IMR-90 (cell line): ENCODE data around the gene PTPN7. TPM values are rescaled to one million over a fixed set of nuclear protein-coding genes. Genes with fewer than 3 reads are reported as not detected.
A peak's percentile ranks its signal among the peaks of the same experiment; 100 is the strongest.

Source experiments
- ATAC-seq: fragments of 200-7000 bp; cut with Tn5 transposase; 2 replicates; pipeline ENCODE4 v1.9.1; 2020; ENCODE audit warnings: low read depth, mild to moderate bottlenecking, moderate library complexity
- BruUV-seq: library from RNA; stranded (reverse); fragments of 400-500 nt; replicated peaks from 2 replicates; lab custom pipeline; 2021; lab: Mats Ljungman, UMichigan
- CTCF ChIA-PET: fragments of 300-600 bp; formaldehyde crosslinking; extraction: SDS; loops from one replicate; lab custom pipeline; 2021; ENCODE audit warnings: antibody characterized with exemption; lab: Yijun Ruan, JAX
- POLR2A ChIA-PET: fragments of 300-600 bp; sonication (Branson Sonifier 250); formaldehyde crosslinking; loops from one replicate; lab custom pipeline; 2022; ENCODE audit warnings: antibody characterized with exemption; ENCODE audit not compliant: unreplicated experiment; lab: Charles Lee
- DNase-seq: peaks from one replicate; pipeline ENCODE4 v3.0.0; 2013
- H2AFZ ChIP-seq: replicated peaks from 2 replicates; pipeline ENCODE3; 2013; ENCODE audit warnings: low read length, mild to moderate bottlenecking; ENCODE audit not compliant: poor library complexity
- H2AK5ac ChIP-seq: 2 replicates; pipeline ENCODE4 v1.6.1; 2013; ENCODE audit warnings: low read depth, low read length, inconsistent platforms
- H2AK9ac ChIP-seq: replicated peaks from 2 replicates; pipeline ENCODE3; 2013; ENCODE audit warnings: mild to moderate bottlenecking, low read depth, low read length, moderate library complexity; ENCODE audit not compliant: poor library complexity
- H2BK120ac ChIP-seq: 2 replicates; pipeline ENCODE4 v1.6.1; 2013; ENCODE audit warnings: low read depth, low read length, inconsistent platforms
- H2BK15ac ChIP-seq: 3 replicates; pipeline ENCODE4 v1.6.1; 2013; ENCODE audit warnings: low read depth, low read length, inconsistent platforms
- H2BK20ac ChIP-seq: 2 replicates; pipeline ENCODE4 v1.6.1; 2013; ENCODE audit warnings: low read depth, mild to moderate bottlenecking, inconsistent platforms, low read length, moderate library complexity
- H2BK5ac ChIP-seq: 2 replicates; pipeline ENCODE4 v1.6.1; 2013; ENCODE audit warnings: mild to moderate bottlenecking, low read depth, low read length, inconsistent platforms; ENCODE audit not compliant: poor library complexity, severe bottlenecking
- H3K14ac ChIP-seq: replicated peaks from 2 replicates; pipeline ENCODE4 v1.6.1; 2013; ENCODE audit warnings: low read depth, low read length, inconsistent platforms
- H3K18ac ChIP-seq: 2 replicates; pipeline ENCODE4 v1.6.1; 2013; ENCODE audit warnings: low read depth, low read length, control low read depth
- H3K23ac ChIP-seq: 2 replicates; pipeline ENCODE4 v1.6.1; 2013; ENCODE audit warnings: low read depth, low read length, inconsistent platforms
- H3K27ac ChIP-seq: 2 replicates; pipeline ENCODE4 v1.5.1; 2013; ENCODE audit warnings: mild to moderate bottlenecking, control low read depth, low read length; ENCODE audit not compliant: insufficient read depth
- H3K27me3 ChIP-seq: 2 replicates; pipeline ENCODE4 v1.6.1; 2013; ENCODE audit warnings: low read length; ENCODE audit not compliant: control insufficient read depth, insufficient read depth
- H3K36me3 ChIP-seq: 2 replicates; pipeline ENCODE4 v1.6.1; 2013; ENCODE audit warnings: low read length, mixed read lengths; ENCODE audit not compliant: control insufficient read depth, insufficient read depth
- H3K4ac ChIP-seq: 2 replicates; pipeline ENCODE4 v1.6.1; 2013; ENCODE audit warnings: low read depth, low read length, inconsistent platforms
- H3K4me1 ChIP-seq: 2 replicates; pipeline ENCODE4 v1.6.1; 2013; ENCODE audit warnings: low read length, mixed read lengths; ENCODE audit not compliant: control insufficient read depth, insufficient read depth
- H3K4me2 ChIP-seq: 2 replicates; pipeline ENCODE4 v1.6.1; 2013; ENCODE audit warnings: low read depth, mild to moderate bottlenecking, control low read depth, low read length, moderate library complexity
- H3K4me3 ChIP-seq: 2 replicates; pipeline ENCODE4 v1.5.1; 2013; ENCODE audit warnings: low read depth, mild to moderate bottlenecking, control low read depth, low read length, moderate library complexity; ENCODE audit not compliant: insufficient read depth
- H3K56ac ChIP-seq: 2 replicates; pipeline ENCODE4 v1.6.1; 2013; ENCODE audit warnings: low read length, inconsistent platforms; ENCODE audit not compliant: insufficient read depth; ENCODE audit errors: extremely low read depth
- H3K79me1 ChIP-seq, 2 experiments: 2 replicates each; pipeline ENCODE4 v1.6.1; 2013; ENCODE audit warnings: low read length in 2 of 2, inconsistent platforms in 1 of 2, low read depth in 1 of 2
- H3K9ac ChIP-seq: 2 replicates; pipeline ENCODE4 v1.6.1; 2013; ENCODE audit warnings: low read depth, low read length, control low read depth
- H3K9me1 ChIP-seq: 2 replicates; pipeline ENCODE4 v1.6.1; 2013; ENCODE audit warnings: low read length, inconsistent platforms; ENCODE audit not compliant: insufficient read depth
- H3K9me3 ChIP-seq: 2 replicates; pipeline ENCODE4 v1.6.1; 2013; ENCODE audit warnings: low read length; ENCODE audit not compliant: control insufficient read depth, insufficient read depth
- H4K20me1 ChIP-seq: 2 replicates; pipeline ENCODE4 v1.6.1; 2013; ENCODE audit warnings: low read length, inconsistent platforms; ENCODE audit not compliant: insufficient read depth
- H4K5ac ChIP-seq: 2 replicates; pipeline ENCODE4 v1.6.1; 2013; ENCODE audit warnings: mild to moderate bottlenecking, low read depth, low read length, control low read depth
- H4K8ac ChIP-seq, 2 experiments: 2 replicates each; pipeline ENCODE4 v1.6.1; 2013; ENCODE audit warnings: low read depth in 2 of 2, low read length in 2 of 2, control low read depth in 1 of 2, inconsistent platforms in 1 of 2
- H4K91ac ChIP-seq: 2 replicates; pipeline ENCODE4 v1.6.1; 2013; ENCODE audit warnings: low read depth, low read length, inconsistent platforms; ENCODE audit not compliant: insufficient read depth
- CEBPB ChIP-seq: IDR thresholded peaks from 2 replicates; pipeline ENCODE4 v1.6.1; 2012; ENCODE audit warnings: low read depth, low read length, improper control_type of control experiment
- CTCF ChIP-seq: conservative IDR thresholded peaks from 2 replicates; pipeline ENCODE4 v1.5.1; 2012; ENCODE audit warnings: mild to moderate bottlenecking, low read depth, low read length, improper control_type of control experiment
- RAD21 ChIP-seq: IDR thresholded peaks from 2 replicates; pipeline ENCODE4 v1.6.1; 2012; ENCODE audit warnings: low read length, improper control_type of control experiment
- SMC3 ChIP-seq: fragments of 150-350 bp; IDR thresholded peaks from 2 replicates; pipeline ENCODE4 v1.6.1; 2016; ENCODE audit warnings: low read depth, mild to moderate bottlenecking, antibody characterized with exemption, low read length, moderate library complexity
- WGBS, 2 experiments: methylation state at CpG; one replicate each; pipeline versions ENCODE4 v1.1.5 to v1.1.7; 2013; ENCODE audit warnings: missing lambda C conversion rate in 2 of 2; ENCODE audit not compliant: insufficient read length in 1 of 2; ENCODE audit errors: extremely low coverage in 2 of 2; 5-methylcytosine and 5-hydroxymethylcytosine counted together
- dilution Hi-C: fragments of 300-500 bp; cut with HindIII; formaldehyde crosslinking; loops from one replicate; pipeline ENCODE4 v1.14.3; 2018; ENCODE audit warnings: low sequenced_read_pairs; ENCODE audit not compliant: unreplicated experiment
- in situ Hi-C: fragments of 300-500 bp; cut with MboI; formaldehyde crosslinking; loops from 3 replicates; pipeline ENCODE4 v1.14.3; 2019; ENCODE audit warnings: low sequenced_read_pairs, inconsistent platforms, mixed read lengths
- intact Hi-C: fragments of 100-400 bp; cut with micrococcal nuclease; formaldehyde crosslinking; loops from 2 replicates; pipeline ENCODE4 v1.10.0; 2022
- polyA plus RNA-seq, 3 experiments: library from polyadenylated mRNA; depleted of rRNA; stranded (reverse); fragments of >200 nt; gene quantifications; 2 replicates each; pipeline ENCODE4 v1.2.3, GENCODE V29; 2012; ENCODE audit warnings: low replicate concordance in 1 of 3
- total RNA-seq: library from RNA; depleted of rRNA; stranded (reverse); fragments of >200 nt; gene quantifications from 2 replicates; pipeline ENCODE4 v1.2.3, GENCODE V29; 2012

Gene PTPN7
- total and polyA plus RNA-seq, 2 of the 4 experiments (the other 2 are of a cell fraction): 0.05 TPM; not detected in 1

DNA sequence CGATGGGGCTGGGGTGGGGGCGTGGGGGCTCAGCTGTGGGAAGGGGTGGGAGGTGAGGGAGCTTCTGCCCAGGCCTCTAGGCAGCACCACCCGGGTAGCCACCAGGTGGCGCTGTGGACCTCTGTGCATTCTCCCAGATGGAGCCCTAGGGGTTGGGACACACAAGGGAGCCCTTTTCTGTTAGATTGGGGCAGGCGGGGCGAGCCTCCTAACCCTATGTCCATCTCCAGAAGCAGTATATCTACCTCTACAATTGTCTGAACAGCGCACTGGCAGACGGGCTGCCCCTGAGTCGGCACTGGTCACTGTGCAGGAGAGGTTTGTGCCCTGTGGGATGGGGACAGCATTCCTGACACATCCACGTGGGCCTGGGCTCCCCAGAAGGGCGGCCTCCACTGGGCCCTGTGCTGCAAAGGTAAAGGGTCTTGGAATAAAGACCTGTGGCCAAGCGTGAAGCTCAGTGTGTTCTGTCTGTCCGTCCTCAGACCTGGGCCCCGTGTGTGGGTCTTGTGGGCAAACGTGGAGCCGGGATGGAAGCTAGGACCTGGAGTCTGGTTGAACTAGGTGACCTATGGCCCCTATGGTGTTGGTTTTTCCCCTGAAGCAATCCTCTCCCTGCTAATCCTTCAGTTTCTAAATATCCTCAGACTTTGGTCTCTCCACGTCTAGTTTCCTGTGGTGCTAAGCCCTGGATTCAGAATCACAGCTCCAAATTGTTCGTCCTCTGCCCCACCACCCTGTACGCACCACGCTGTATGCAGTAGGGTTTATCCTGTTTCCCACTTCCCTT is 28.8 kb upstream of the PTPN7 start:
- WGBS, 2 experiments: 60% methylated on average over 3 of the region's 20 CpGs; no CpG with 5 or more reads in 1 of the 2 experiments
- Histone ChIP-seq H3K23ac (no peak overlapping the region), H3K4me3 (no peak overlapping the region), H4K91ac (no peak overlapping the region), H2AK9ac (peak overlapping the region; percentile 42), H3K27me3 (peaks cover 47% of the 10 kb centered on the region), H3K27ac (no peak overlapping the region), H2BK20ac (no peak overlapping the region), H3K56ac (no peak overlapping the region), H3K4me2 (no peak overlapping the region), H4K5ac (no peak overlapping the region), H4K8ac (no peak overlapping the region), H3K9me3 (no peaks in the 10 kb centered on the region), H3K9ac (no peak overlapping the region), H3K9me1 (no peaks in the 10 kb centered on the region), H2BK15ac (no peak overlapping the region), H3K18ac (no peak overlapping the region), H3K36me3 (no peaks in the 10 kb centered on the region), H2BK5ac (no peak overlapping the region), H3K4me1 (no peaks in the 10 kb centered on the region), H4K20me1 (peaks cover 6% of the 10 kb centered on the region; the same call in 1 of the 2 replicates), H3K14ac (no peak overlapping the region), H2AFZ (no peak overlapping the region), H3K79me1 (no peaks in the 10 kb centered on the region), H3K4ac (no peak overlapping the region), H2BK120ac (no peak overlapping the region), H2AK5ac (no peak overlapping the region)
- no TSS peak for BruUV-seq
- intact Hi-C loops (loop anchor here (1.0 kb wide), 1 partner anchor 126 kb away; no protein-coding TSS in a partner anchor), dilution Hi-C loops (no loop called here), in situ Hi-C loops (loop anchor here (5.0 kb wide), 1 partner anchor 523 kb away; the partner anchor contains the start of gene SYT2)
- ChIA-PET CTCF (interaction anchor here (0.8 to 1.9 kb wide), 8 partner anchors 10 to 140 kb away, joined by 3 to 8 read pairs (median 4); no protein-coding TSS in a partner anchor), POLR2A (interaction anchor here (0.5 kb wide), 1 partner anchor 1166 kb away, joined by 6 read pairs; the partner anchor contains the start of gene KIF21B)
- DNase-seq (peak; percentile 40), ATAC-seq (peak; percentile 75)
- peak; percentile 56 for TF ChIP-seq RAD21
- peak; percentile 63 for TF ChIP-seq CTCF
- peak; percentile 62 for TF ChIP-seq SMC3
- TF ChIP-seq CEBPB: no peak
